Motor neuron (in vitro differentiated cells): Measurements from ENCODE around the gene FHIT. TPM values are rescaled to one million over a fixed set of nuclear protein-coding genes. Genes with fewer than 3 reads are reported as not detected.

Experiments
- ATAC-seq, 8 experiments: fragments of 200-7000 bp; cut with Tn5 transposase; replicated peaks in 6 of 8; 2 replicates each; pipeline ENCODE4 v1.8.0; 2021; ENCODE audit warnings: mild to moderate bottlenecking in 8 of 8, moderate library complexity in 8 of 8
- H3K27ac ChIP-seq, 2 donors: fragments of 250-450 bp; sonication (Bioruptor Pico); 2 replicates each; pipeline ENCODE4 v1.9.0; 2021; ENCODE audit warnings: antibody characterized with exemption in 2 of 2, mild to moderate bottlenecking in 2 of 2, moderate library complexity in 1 of 2
- H3K4me1 ChIP-seq, 2 donors: fragments of 250-450 bp; sonication (Bioruptor Pico); replicated peaks in 1 of 2; 2 replicates each; pipeline ENCODE4 v1.6.1; 2021; ENCODE audit warnings: antibody characterized with exemption in 2 of 2, mild to moderate bottlenecking in 2 of 2, moderate library complexity in 1 of 2
- H3K4me3 ChIP-seq, 5 donors: fragments of 250-450 bp; sonication (Bioruptor Pico); 2 replicates each; pipeline ENCODE4 v1.9.0; 2021; ENCODE audit warnings: antibody characterized with exemption in 5 of 5, mild to moderate bottlenecking in 5 of 5, moderate library complexity in 4 of 5
- WGBS, 10 experiments: fragments of 450-650 bp; shearing (Covaris generic); methylation state at CpG; one replicate each; pipeline ENCODE4 v1.0.0; 2022; 5-methylcytosine and 5-hydroxymethylcytosine counted together
- in situ Hi-C, 9 experiments: fragments of 400-800 bp; cut with MboI; loops; one replicate each; pipeline ENCODE4 v1.15.0; 2021; ENCODE audit warnings: low sequenced_read_pairs in 9 of 9, low pct_unique_long_range_greater_than_20kb in 2 of 9; ENCODE audit not compliant: unreplicated experiment in 9 of 9
- total RNA-seq, 8 experiments: library from RNA; unstranded; fragments of 300-600 nt; gene quantifications; 2 replicates each; pipeline versions ENCODE4 v1.2.3 to v1.2.4, GENCODE V29; 2022

FHIT gene
- total RNA-seq, 8 experiments from 2014 or later, result 1.6 to 25.1 (median 12.1) TPM

DNA sequence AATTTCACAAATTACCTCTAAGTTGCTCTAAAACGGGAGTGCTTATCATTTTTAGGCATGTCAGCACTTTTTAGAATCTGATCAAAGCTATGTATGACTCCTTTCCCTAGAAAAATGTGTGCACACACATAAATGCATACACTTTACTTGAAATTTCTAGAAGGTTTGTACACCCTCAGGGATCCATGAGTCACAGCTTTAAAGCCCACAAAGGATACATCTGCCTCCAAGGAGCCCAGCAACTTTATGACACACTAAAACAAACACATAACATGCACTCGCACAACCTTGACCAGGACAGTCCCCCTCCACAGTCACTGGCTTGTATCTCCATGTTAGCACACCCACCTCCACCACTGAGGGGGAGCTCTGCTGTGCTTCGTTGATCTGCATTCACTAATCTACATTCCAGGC is 1479.5 kb downstream of the FHIT start:
- WGBS, 10 experiments, result 0 to 100% (median 70%) methylated on average over 1 to 3 of the region's 3 CpGs; no CpG with 5 or more reads in 1 of the 10 experiments

DNA sequence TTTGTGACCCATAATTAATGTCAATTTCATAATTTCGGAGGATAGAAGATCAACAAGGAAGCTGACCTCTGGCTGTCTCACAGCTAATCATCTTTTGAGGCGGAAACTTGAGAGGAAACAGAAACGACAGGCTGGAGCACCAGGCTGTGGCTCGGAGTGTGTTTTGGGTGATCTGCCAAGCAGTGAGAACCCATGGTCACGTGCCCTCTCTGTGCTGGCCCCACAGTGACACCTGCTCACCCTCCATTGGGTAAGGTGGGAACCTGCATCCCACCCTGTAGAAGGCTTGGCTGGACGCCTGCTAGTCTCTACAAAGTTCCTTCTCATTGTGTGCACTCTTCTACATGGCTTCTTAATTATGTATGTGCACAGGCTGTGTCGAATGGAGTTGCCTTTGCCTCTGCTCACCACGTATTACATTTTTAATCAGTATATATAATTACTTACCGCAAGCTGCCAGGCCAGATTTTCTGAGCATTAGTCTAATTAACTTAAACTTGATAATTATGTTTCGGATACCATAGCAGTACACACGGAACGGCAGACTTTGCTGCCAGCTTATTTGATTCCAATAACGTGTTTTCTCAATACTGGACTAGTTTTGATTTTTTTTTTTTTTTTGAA is 1482.0 kb downstream of the FHIT start:
- no peak for ATAC-seq
- Histone ChIP-seq H3K27ac (no peak overlapping the region), H3K4me3 (no peak overlapping the region), H3K4me1 (no peaks in the 10 kb centered on the region)
- in situ Hi-C loops, result no loop called here
- 64 to 100% (median 91%) methylated on average over 3 to 12 of the region's 13 CpGs for WGBS, 10 experiments

More for the DNA sequence above, 1479.5 kb downstream of the FHIT start:
- Histone ChIP-seq H3K4me1 (peaks cover 16 to 18% of the 10 kb centered on the region in 2 donors), H3K4me3 (no peak overlapping the region), H3K27ac (no peak overlapping the region)
- in situ Hi-C loops, result no loop called here
- ATAC-seq, result peak in 4 of 8 experiments; percentile 49 to 99 (median 96)

DNA sequence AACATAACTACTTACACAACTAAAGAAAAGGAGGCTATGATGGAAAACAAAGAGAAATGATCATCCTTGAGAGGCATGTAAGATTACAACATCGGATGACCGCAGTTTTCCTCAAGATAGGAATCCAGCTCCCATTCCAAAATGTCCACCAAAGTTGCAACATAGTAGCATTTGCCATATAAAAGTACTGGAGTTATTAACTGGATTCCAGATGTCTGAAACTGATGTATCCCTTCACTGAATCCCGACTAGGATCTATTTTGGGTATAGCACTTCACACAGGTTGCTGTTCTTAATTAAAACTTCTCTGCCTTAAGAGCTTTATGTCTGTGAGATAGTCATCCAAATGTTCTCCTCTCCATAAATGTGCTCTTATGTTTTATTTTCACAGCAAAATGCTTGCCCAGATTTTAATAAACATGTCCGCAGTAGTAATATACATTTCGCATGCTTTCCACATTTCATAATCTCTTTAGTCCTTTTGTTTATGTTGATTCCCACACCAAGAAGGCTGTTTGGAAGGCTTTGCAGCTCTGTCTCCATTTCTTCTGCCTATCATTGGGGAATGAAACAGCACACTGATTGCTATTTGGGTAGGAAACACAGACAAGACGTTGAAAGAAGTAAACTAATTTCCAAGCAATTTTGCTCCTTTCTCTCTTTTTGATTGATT is 1484.9 kb downstream of the FHIT start:
- Histone ChIP-seq H3K4me1 (no peaks in the 10 kb centered on the region), H3K4me3 (no peak overlapping the region), H3K27ac (no peak overlapping the region)
- 15 to 100% (median 88%) methylated on average over 2 to 5 of the region's 6 CpGs; no CpG with 5 or more reads in 1 of the 10 experiments for WGBS, 10 experiments
- in situ Hi-C loops, result no loop called here
- ATAC-seq, result peak in 1 of 8 experiments; percentile 26

DNA sequence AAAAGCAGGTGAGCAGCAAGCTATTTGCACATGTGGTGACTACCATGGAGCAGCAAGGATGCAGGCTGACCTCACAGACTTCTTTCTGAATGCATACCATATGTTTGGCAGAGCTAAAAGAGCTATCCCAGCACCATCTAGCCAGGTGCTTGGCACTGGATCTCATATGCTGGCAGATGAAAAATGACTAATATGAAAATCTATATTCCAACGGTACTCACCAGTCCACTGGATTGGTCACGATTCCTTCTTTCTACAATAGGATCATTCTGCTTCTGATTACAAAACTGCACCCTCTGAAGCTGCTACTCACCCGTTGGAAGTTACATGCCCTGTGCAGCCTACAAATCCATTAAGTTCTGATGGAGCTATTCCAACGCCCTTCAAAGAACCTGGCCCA is 1487.1 kb downstream of the FHIT start:
- Histone ChIP-seq H3K4me1 (no peaks in the 10 kb centered on the region), H3K4me3 (no peak overlapping the region), H3K27ac (no peak overlapping the region)
- in situ Hi-C loops, result no loop called here
- 18 to 100% (median 79%) methylated on average over 1 to 4 of the region's 4 CpGs for WGBS, 10 experiments
- peak in 1 of 8 experiments; percentile 39 for ATAC-seq

DNA sequence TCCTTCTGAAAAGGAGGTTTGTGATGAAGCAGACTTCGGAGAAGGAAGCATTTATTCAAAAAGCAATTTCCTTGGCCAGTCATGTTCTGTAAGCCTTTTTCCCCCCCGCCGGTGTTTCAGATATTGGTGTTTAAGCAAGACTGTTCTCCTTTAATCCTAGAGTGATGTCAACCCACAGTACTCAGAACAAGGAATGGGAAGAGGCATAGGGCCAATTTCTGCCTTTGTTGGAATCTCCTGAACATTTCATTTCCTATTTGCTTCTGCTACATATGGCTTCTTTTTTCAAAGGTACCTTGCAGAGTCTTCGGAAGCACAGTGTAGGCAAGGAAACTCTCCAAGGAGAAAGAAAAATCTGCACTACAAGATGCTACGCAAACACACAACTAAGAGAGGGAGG is 1488.3 kb downstream of the FHIT start:
- Histone ChIP-seq H3K4me1 (no peaks in the 10 kb centered on the region), H3K27ac (no peak overlapping the region), H3K4me3 (no peak overlapping the region)
- peak in 1 of 8 experiments; percentile 46 for ATAC-seq
- WGBS, 10 experiments, result 54 to 100% (median 91%) methylated on average over 1 to 5 of the region's 5 CpGs
- in situ Hi-C loops, result no loop called here

DNA sequence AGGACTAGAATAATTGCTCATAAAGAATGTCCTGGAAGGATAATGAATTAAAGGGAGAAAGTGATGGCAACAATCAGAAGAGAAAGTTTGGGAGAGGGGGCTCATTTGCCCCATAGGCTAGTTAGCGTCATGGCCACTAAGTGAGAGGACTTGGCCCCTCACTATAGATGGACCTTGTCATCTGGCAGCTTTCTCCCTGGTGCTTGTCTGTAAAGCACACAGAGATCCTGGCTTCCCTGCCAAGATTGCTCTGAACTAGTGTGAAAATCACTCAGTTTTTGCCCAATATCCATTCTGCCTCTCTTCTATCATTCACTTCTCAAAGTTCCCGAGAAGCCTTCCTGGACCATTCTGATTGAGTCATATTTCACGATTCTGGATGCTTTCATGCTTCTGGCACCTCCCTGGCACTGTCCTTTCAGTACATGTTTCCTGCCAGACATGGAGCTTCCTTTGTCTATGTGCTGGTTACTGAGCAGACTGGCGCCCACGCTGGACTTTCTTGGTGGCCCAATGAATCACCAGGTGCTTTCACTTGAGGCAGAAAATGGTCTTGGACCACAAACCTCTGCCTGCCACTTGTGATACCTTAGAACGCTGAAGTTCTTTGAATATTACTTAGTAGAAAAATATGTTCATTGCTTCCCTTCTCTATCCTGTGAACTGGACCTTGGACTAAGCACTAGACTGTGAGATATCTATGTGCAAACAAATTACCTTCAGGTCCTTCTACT is 1491.8 kb downstream of the FHIT start:
- no peak overlapping the region for H3K27ac ChIP-seq
- in situ Hi-C loops, result no loop called here
- WGBS, 10 experiments, result 7 to 100% (median 93%) methylated on average over 1 to 5 of the region's 6 CpGs; no CpG with 5 or more reads in 1 of the 10 experiments
- ATAC-seq, result no peak
- no peaks in the 10 kb centered on the region for H3K4me1 ChIP-seq
- no peak overlapping the region for H3K4me3 ChIP-seq

DNA sequence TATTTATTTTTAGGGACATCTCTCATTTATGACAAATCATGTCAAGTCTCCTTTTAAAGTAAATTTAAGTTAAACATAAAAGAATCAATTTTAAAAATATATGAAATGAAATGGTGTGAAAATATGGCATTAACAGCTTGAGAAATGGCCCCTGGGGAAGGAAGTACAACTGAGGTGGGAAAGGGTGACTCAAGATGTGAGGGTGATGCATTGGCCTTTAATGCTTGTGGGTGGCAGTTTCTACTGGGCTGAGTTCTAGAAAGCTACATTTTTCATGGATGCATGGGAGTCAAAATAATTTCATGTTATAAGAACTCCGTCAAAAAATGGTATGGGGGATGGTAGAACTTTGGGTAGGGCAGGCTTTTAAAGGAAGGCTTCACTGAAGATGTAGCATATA is 1492.6 kb downstream of the FHIT start:
- in situ Hi-C loops, result no loop called here
- no peak overlapping the region for H3K4me3 ChIP-seq
- H3K4me1 ChIP-seq, result peaks cover 0 to 6% of the 10 kb centered on the region in 2 donors
- no peak for ATAC-seq
- WGBS, 10 experiments, result 0 to 89% (median 68%) methylated on average over 1 of the region's 1 CpG; no CpG with 5 or more reads in 4 of the 10 experiments
- no peak overlapping the region for H3K27ac ChIP-seq

DNA sequence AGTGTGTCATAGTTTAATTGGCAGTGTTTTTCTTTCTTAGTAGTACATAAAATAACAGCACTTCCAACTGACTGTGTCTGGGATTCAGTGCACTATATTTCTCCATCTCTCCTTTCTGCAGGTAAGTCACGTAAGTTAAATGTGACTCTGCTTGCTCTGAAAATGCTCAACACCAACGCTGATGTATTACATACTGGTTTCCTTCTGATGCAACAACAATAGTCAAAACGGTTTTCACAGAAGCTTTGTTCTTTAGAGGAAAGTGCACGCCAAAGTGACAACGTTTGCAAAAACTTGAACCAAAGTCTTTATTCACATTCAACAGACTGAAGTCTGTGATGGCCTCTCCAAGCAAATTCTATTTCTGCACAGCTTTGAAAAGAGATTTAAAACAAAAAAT is 1494.3 kb downstream of the FHIT start:
- H3K4me1 ChIP-seq, result peaks cover 0 to 9% of the 10 kb centered on the region in 2 donors
- no peak overlapping the region for H3K4me3 ChIP-seq
- WGBS, 10 experiments, result 59 to 87% (median 79%) methylated on average over 2 to 5 of the region's 5 CpGs; no CpG with 5 or more reads in 2 of the 10 experiments
- in situ Hi-C loops, result no loop called here
- no peak overlapping the region for H3K27ac ChIP-seq
- ATAC-seq, result no peak

DNA sequence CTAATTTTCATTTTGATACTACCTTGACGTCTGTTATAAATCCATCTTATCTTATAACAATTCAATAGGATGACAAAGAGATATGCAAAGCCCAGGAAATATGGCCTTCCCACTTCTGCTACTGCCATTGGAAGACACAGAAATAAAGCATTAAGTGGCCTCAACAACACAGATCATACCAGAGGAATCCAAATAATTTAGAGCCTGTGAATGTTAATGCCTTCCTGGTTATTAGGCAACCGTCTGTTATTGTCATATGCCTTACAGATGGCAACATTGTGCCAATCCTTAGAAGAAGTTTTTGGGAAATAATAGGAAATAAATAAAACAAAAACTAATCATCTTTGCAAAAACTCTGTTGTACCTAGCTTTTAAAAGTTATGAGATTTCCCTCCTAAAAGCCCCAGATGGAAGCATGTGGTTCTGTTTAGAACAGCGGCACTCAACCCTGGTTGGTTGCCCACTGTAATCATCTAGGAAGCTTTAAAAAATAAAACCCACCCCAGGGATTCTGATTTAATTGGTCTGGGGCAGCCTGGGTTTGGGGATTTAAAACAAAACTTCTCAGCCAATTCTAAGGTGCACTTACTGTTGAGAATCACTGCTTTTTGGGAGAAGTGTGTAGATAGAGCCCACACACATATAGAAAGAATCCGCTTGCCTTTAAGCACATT is 1496.7 kb downstream of the FHIT start:
- no peak overlapping the region for H3K4me3 ChIP-seq
- H3K27ac ChIP-seq, result no peak overlapping the region
- WGBS, 10 experiments, result 46 to 100% (median 75%) methylated on average over 1 to 4 of the region's 4 CpGs; no CpG with 5 or more reads in 1 of the 10 experiments
- H3K4me1 ChIP-seq, result peaks cover 0 to 9% of the 10 kb centered on the region in 2 donors
- in situ Hi-C loops, result no loop called here
- ATAC-seq, result no peak

DNA sequence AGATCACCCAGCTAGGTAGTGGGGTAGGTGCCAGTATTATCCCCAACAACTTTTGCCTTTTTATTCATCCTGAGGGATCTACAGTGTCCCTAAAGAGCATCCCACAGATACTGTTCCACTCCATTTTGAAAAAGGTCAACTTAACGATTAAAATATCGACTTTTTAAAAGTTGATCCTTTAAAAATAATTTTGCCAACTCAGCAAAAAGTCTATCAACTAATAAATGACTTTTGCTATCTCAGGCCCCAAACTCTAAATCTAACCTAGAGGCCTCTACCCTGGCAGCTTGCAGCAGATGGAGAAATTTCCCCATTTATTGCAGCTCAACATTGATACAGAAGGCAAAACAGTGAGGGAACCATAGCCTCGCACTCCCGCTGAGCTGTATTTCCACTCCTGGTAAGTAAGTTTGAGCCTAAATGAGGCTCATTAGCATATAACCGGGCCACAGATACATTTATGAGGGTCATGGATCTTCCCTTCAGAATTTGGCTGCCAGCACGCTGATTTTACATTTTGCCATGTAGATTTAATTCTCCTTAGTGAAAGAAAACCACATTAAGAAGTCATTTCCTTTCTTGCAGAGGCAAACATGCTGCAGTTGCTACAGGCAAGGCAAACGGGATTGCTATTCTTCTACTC is 1497.3 kb downstream of the FHIT start:
- Histone ChIP-seq H3K27ac (no peak overlapping the region), H3K4me3 (no peak overlapping the region), H3K4me1 (peaks cover 0 to 9% of the 10 kb centered on the region in 2 donors)
- 0 to 96% (median 73%) methylated on average over 1 to 7 of the region's 7 CpGs; no CpG with 5 or more reads in 2 of the 10 experiments for WGBS, 10 experiments
- no peak for ATAC-seq
- in situ Hi-C loops, result no loop called here

DNA sequence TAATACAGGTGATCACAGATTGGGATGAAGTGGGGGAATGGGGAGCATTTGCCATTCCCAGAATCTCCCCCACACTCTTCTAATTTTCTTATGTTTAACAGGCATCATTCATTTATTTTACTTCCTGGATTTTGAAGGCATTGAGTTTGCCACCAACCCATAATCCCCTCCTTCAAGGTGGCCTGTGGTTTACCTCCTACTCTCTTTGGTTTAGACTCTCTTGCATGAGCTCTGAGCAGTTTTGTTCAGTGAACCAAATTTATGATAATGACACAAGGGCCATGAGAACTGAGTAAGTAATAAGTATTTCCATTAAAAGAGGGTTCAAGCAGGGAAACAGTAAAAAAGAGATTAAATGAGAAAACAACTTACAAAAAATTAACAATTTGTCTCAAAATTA is 1498.3 kb downstream of the FHIT start:
- Histone ChIP-seq H3K4me3 (no peak overlapping the region), H3K27ac (no peak overlapping the region), H3K4me1 (peaks cover 0 to 9% of the 10 kb centered on the region in 2 donors)
- ATAC-seq, result no peak
- in situ Hi-C loops, result no loop called here

DNA sequence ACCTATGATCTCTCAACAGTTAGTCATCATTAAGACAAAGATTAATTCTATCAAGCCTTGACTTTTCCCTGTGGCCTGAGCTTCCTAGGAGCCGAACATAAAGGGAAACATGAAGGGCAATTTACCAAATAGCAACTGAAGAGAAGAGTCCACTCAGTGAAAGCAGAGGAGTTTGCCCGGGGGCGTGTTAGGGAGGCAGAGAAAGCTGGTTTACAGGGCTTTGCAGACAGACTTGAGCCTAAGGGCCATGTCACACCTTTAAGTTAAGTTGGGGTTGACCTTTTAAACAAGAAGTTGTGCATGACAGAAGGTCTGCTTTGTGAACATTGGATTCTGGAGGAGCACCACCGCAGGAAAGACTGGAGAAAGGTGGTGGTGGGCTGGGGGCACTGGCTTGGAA is 1499.6 kb downstream of the FHIT start:
- ATAC-seq, result no peak
- 62 to 100% (median 82%) methylated on average over 1 to 4 of the region's 4 CpGs; no CpG with 5 or more reads in 4 of the 10 experiments for WGBS, 10 experiments
- in situ Hi-C loops, result no loop called here
- Histone ChIP-seq H3K4me1 (peaks cover 0 to 9% of the 10 kb centered on the region in 2 donors), H3K27ac (no peak overlapping the region), H3K4me3 (no peak overlapping the region)
